GM12878 (cell line): ENCODE results near the gene UTP11. TPM values are rescaled to one million over a fixed set of nuclear protein-coding genes. Genes with fewer than 3 reads are reported as not detected.

Source experiments
- ATAC-seq: fragments of 200-7000 bp; cut with Tn5 transposase; 3 replicates; pipeline ENCODE4 v1.9.1; 2020; ENCODE audit warnings: mild to moderate bottlenecking, moderate library complexity
- BruUV-seq: library from RNA; stranded (reverse); fragments of 400-500 nt; replicated peaks from 2 replicates; lab custom pipeline; 2021; lab: Mats Ljungman, UMichigan
- CTCF ChIA-PET: fragments of 300-600 bp; sonication (Branson Sonifier 250); formaldehyde crosslinking; extraction: SDS; loops from one replicate; lab custom pipeline; 2021; ENCODE audit warnings: inconsistent platforms; lab: Yijun Ruan, JAX
- POLR2A ChIA-PET: fragments of 350-600 bp; formaldehyde crosslinking; extraction: SDS; loops from one replicate; lab custom pipeline; 2021; ENCODE audit warnings: inconsistent platforms; lab: Charles Lee
- RAD21 ChIA-PET: fragments of 300-600 bp; sonication (Branson Sonifier 250); formaldehyde crosslinking; loops from one replicate; lab custom pipeline; 2023; ENCODE audit warnings: antibody characterized with exemption; ENCODE audit not compliant: unreplicated experiment; lab: Charles Lee
- SMC1A ChIA-PET: fragments of 300-600 bp; sonication (Branson Sonifier 250); formaldehyde crosslinking; loops from one replicate; lab custom pipeline; 2023; ENCODE audit not compliant: unreplicated experiment, uncharacterized antibody; lab: Charles Lee
- DNase-seq: peaks from one replicate; pipeline ENCODE4 v3.0.0-alpha.2; 2011; ENCODE audit warnings: low read depth, low spot score
- FAIRE-seq: peaks from 3 replicates; lab custom pipeline; 2011; peaks lifted over from hg19 to GRCh38; lab: Jason Lieb, UNC
- H2AFZ ChIP-seq: 2 replicates; pipeline ENCODE4 v1.6.0; 2011; ENCODE audit warnings: low read depth, low read length, control low read depth; ENCODE audit not compliant: control insufficient read depth
- H3K27ac ChIP-seq: 2 replicates; pipeline ENCODE4 v1.5.1; 2011; ENCODE audit warnings: control low read depth; ENCODE audit not compliant: control insufficient read depth, insufficient read depth
- H3K27me3 ChIP-seq, 2 experiments: replicated peaks in 1 of 2; 2 replicates each; pipeline versions ENCODE4 v1.6.0 to v1.6.1; 2011; ENCODE audit warnings: low read length in 1 of 2; ENCODE audit not compliant: control insufficient read depth in 2 of 2, insufficient read depth in 2 of 2
- H3K36me3 ChIP-seq, 2 experiments: 2 replicates each; pipeline ENCODE4 v1.5.1; 2011; ENCODE audit warnings: low read length in 1 of 2; ENCODE audit not compliant: control insufficient read depth in 2 of 2, insufficient read depth in 2 of 2
- H3K4me1 ChIP-seq: 2 replicates; pipeline ENCODE4 v1.6.1; 2011; ENCODE audit warnings: mild to moderate bottlenecking, low read length, moderate library complexity, mixed read lengths; ENCODE audit not compliant: control insufficient read depth, insufficient read depth
- H3K4me2 ChIP-seq: 2 replicates; pipeline ENCODE4 v1.6.0; 2011; ENCODE audit warnings: control low read depth; ENCODE audit not compliant: control insufficient read depth, insufficient read depth
- H3K4me3 ChIP-seq: fragments of 200-600 bp; sonication (generic); 2 replicates; pipeline ENCODE4 v1.5.1; 2016
- H3K79me2 ChIP-seq: 2 replicates; pipeline ENCODE4 v1.6.0; 2011; ENCODE audit warnings: low read length; ENCODE audit not compliant: control insufficient read depth, insufficient read depth
- H3K9ac ChIP-seq: 2 replicates; pipeline ENCODE4 v1.8.0; 2011; ENCODE audit warnings: low read length, control low read depth, mixed read lengths; ENCODE audit not compliant: control insufficient read depth, insufficient read depth
- H3K9me3 ChIP-seq: replicated peaks from 3 replicates; pipeline ENCODE4 v1.5.1; 2011; ENCODE audit warnings: mild to moderate bottlenecking, low read length; ENCODE audit not compliant: control insufficient read depth, insufficient read depth
- H4K20me1 ChIP-seq: 2 replicates; pipeline ENCODE4 v1.6.0; 2011; ENCODE audit not compliant: control insufficient read depth, insufficient read depth
- BHLHE40 ChIP-seq, 2 experiments: fragments of 450-650 bp in 1 of 2; IDR thresholded peaks; 2 replicates each; pipeline ENCODE4 v1.6.1; 2011 to 2017; ENCODE audit warnings: low read depth in 2 of 2, borderline replicate concordance in 1 of 2, improper control_type of control experiment in 1 of 2, low read length in 1 of 2, mild to moderate bottlenecking in 1 of 2
- FOXK2 ChIP-seq: fragments of 450-650 bp; IDR thresholded peaks from 2 replicates; pipeline ENCODE4 v1.6.1; 2017; ENCODE audit warnings: mild to moderate bottlenecking, moderate library complexity
- GABPA ChIP-seq: IDR thresholded peaks from 2 replicates; pipeline ENCODE4 v1.6.1; 2014; ENCODE audit warnings: antibody characterized with exemption, low read depth, mild to moderate bottlenecking, inconsistent platforms
- HCFC1 ChIP-seq: fragments of 150-350 bp; IDR thresholded peaks from 2 replicates; pipeline ENCODE4 v1.6.1; 2014; ENCODE audit warnings: low read length
- IKZF2 ChIP-seq, 2 experiments: fragments of 450-650 bp; IDR thresholded peaks; 2 replicates each; pipeline ENCODE4 v1.6.1; 2017; ENCODE audit warnings: mild to moderate bottlenecking in 2 of 2, moderate library complexity in 2 of 2
- MEF2A ChIP-seq: IDR thresholded peaks from 2 replicates; pipeline ENCODE4 v1.6.1; 2011; ENCODE audit warnings: low read depth, mild to moderate bottlenecking, low read length, moderate library complexity; ENCODE audit not compliant: insufficient read depth
- MEF2B ChIP-seq: fragments of 450-650 bp; IDR thresholded peaks from 2 replicates; pipeline ENCODE4 v1.6.1; 2018; ENCODE audit warnings: mild to moderate bottlenecking, moderate library complexity; ENCODE audit not compliant: partially characterized antibody, poor library complexity, severe bottlenecking
- MTA3 ChIP-seq: IDR thresholded peaks from 2 replicates; pipeline ENCODE4 v1.6.1; 2012; ENCODE audit warnings: low read length, inconsistent platforms, borderline replicate concordance
- MXI1 ChIP-seq: fragments of 150-350 bp; IDR thresholded peaks from 2 replicates; pipeline ENCODE4 v1.6.1; 2011; ENCODE audit warnings: low read depth, mild to moderate bottlenecking, inconsistent platforms, low read length, improper control_type of control experiment
- POU2F2 ChIP-seq: IDR thresholded peaks from 3 replicates; pipeline ENCODE4 v1.6.1; 2011; ENCODE audit warnings: low read depth, mild to moderate bottlenecking, low read length, borderline replicate concordance
- RBBP5 ChIP-seq: fragments of 200-600 bp; sonication (generic); conservative IDR thresholded peaks from 2 replicates; pipeline ENCODE4 v1.6.1; 2016
- RUNX3 ChIP-seq: IDR thresholded peaks from 2 replicates; pipeline ENCODE4 v1.6.1; 2012; ENCODE audit warnings: low read length, inconsistent platforms
- STAT1 ChIP-seq: fragments of 450-650 bp; conservative IDR thresholded peaks from 2 replicates; pipeline ENCODE4 v1.6.1; 2014; ENCODE audit warnings: antibody characterized with exemption, mild to moderate bottlenecking
- ZBTB4 ChIP-seq: fragments of 450-650 bp; formaldehyde crosslinking; IDR thresholded peaks from 2 replicates; pipeline ENCODE4 v1.4.0; 2022; ENCODE audit warnings: mild to moderate bottlenecking, moderate library complexity
- ZNF24 ChIP-seq: fragments of 450-650 bp; IDR thresholded peaks from 2 replicates; pipeline ENCODE4 v1.6.1; 2017; ENCODE audit warnings: antibody characterized with exemption, mild to moderate bottlenecking
- ZSCAN29 ChIP-seq: fragments of 450-650 bp; IDR thresholded peaks from 2 replicates; pipeline ENCODE4 v1.6.1; 2017; ENCODE audit warnings: mild to moderate bottlenecking, moderate library complexity
- WGBS: methylation state at CpG from one replicate; pipeline ENCODE4 v1.1.6; 2016; ENCODE audit warnings: low lambda C conversion rate; ENCODE audit not compliant: insufficient replicate concordance, insufficient coverage; ENCODE audit errors: missing lambda C conversion rate; 5-methylcytosine and 5-hydroxymethylcytosine counted together
- in situ Hi-C: fragments of 300-500 bp; cut with MboI; formaldehyde crosslinking; loops from 9 replicates; pipeline ENCODE4 v1.14.3; 2018; ENCODE audit warnings: mixed read lengths
- intact Hi-C: fragments of 100-400 bp; cut with micrococcal nuclease; formaldehyde crosslinking; loops from one replicate; pipeline ENCODE4 v1.14.2; 2022; ENCODE audit not compliant: unreplicated experiment
- polyA plus RNA-seq, 11 experiments: library from polyadenylated mRNA; depleted of rRNA in 4 of 11; unstranded in 6 of 11; stranded (reverse) in 5 of 11; fragments of >200 nt; fragmentation: Nextera tagmentation in 4 of 11; fragmentation: Illumina TruSeq in 1 of 11; extraction: Ambion mirVana in 4 of 11; extraction: Trizol in 1 of 11; gene quantifications; 1 replicate in 1 of 11; 2 replicates in 10 of 11; pipeline versions ENCODE4 v1.2.1 to v1.2.3, GENCODE V29; 2011 to 2016; ENCODE audit warnings: inconsistent platforms in 2 of 11, missing spikeins in 2 of 11, low read depth in 1 of 11
- total RNA-seq, 4 experiments: library from RNA; depleted of rRNA in 3 of 4; stranded (reverse); fragments of >200 nt in 3 of 4; fragmentation: Illumina TruSeq in 1 of 4; extraction: Trizol in 1 of 4; gene quantifications; 2 replicates each; pipeline versions ENCODE4 v1.2.1 to v1.2.3, GENCODE V29; 2013 to 2021
- TF ChIP-seq, protein P1 (sequence below): fragments of 450-650 bp; IDR thresholded peaks from 2 replicates; pipeline ENCODE4 v1.6.1; 2017; ENCODE audit warnings: mild to moderate bottlenecking, low read depth, inconsistent platforms; ENCODE audit not compliant: poor library complexity, severe bottlenecking
- TF ChIP-seq, protein P2 (sequence below): IDR thresholded peaks from 2 replicates; pipeline ENCODE4 v1.6.1; 2012; ENCODE audit warnings: low read depth, low read length, improper control_type of control experiment

Gene UTP11
- total and polyA plus RNA-seq, 10 of the 15 experiments (the other 5 are each of a cell fraction or from before 2014, with no cell fraction given): 34.5 to 146 (median 64.2) TPM

DNA sequence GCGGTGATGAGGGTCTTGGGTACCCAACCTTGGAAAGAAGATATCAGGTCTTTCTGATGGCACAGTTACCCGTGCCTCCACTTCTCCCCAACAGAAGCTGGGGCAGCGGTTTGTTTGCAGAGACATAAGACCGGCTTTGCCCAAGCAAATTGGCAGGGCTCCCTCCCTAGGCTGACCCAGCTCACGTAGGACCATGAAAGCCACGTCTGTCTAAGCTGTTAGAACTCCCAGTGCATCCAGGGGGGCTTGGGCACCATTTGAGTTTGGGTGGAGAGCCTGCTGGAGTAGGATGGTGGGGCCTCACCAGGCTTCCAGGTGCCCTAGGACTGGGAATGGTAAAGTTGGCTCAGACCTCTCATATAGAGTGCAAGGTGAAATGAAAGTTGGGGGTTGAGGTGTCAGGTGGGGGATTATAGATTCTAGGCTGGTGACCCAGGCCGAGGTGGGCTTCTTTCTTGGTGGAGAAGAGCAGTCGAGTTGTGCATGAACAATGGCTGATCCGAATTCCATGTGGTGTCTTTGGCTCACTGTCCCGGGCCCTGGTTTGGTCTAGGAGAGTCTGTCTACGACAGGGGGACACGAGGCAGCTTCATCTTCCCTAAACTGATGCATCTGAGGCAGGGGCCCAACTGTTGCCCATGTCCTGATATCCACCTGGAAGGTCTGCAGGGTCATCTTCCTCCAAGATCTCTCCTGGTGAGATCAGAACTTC is 30.7 kb downstream of the UTP11 start:
- no peak overlapping the region for H3K9ac ChIP-seq
- no peak overlapping the region for H3K4me3 ChIP-seq
- H3K9me3 ChIP-seq: no peaks in the 10 kb centered on the region
- FAIRE-seq: no peak
- H3K4me1 ChIP-seq: no peaks in the 10 kb centered on the region; the same call in 1 of the 2 replicates
- no peaks in the 10 kb centered on the region for H3K36me3 ChIP-seq
- no TSS peak for BruUV-seq
- CTCF ChIA-PET: interaction anchor here (0.7 to 11.0 kb wide), 7 partner anchors 13 to 792 kb away, joined by 3 to 179 read pairs (median 4); no protein-coding TSS in a partner anchor
- no peaks in the 10 kb centered on the region for H3K79me2 ChIP-seq
- in situ Hi-C loops: loop anchor here (25.0 kb wide), 1 partner anchor 544 kb away; no protein-coding TSS in a partner anchor
- ATAC-seq: no peak
- intact Hi-C loops: loop anchor here (5.0 kb wide), 1 partner anchor 774 kb away; no protein-coding TSS in a partner anchor
- peaks cover 9 to 13% of the 10 kb centered on the region in 2 experiments for H3K27me3 ChIP-seq
- H3K27ac ChIP-seq: no peak overlapping the region
- no peaks in the 10 kb centered on the region; the same call in 1 of the 2 replicates for H4K20me1 ChIP-seq
- H2AFZ ChIP-seq: no peak overlapping the region
- no peak for DNase-seq
- POLR2A ChIA-PET: interaction anchor here (0.7 to 2.2 kb wide), 4 partner anchors 9 to 15 kb away, joined by 3 to 14 read pairs (median 5); no protein-coding TSS in a partner anchor
- no peak overlapping the region for H3K4me2 ChIP-seq
- SMC1A ChIA-PET: interaction anchor here (0.6 to 23.8 kb wide), 8 partner anchors 9 to 792 kb away, joined by 3 to 316 read pairs (median 4); partner anchors contain the start of gene SF3A3
- 46% methylated on average over 12 of the region's 12 CpGs for WGBS
- RAD21 ChIA-PET: interaction anchor here (0.9 to 8.2 kb wide), 4 partner anchors 13 to 131 kb away, joined by 4 to 123 read pairs (median 6); no protein-coding TSS in a partner anchor
- no peak for TF ChIP-seq POU2F2
- TF ChIP-seq MEF2A: no peak
- TF ChIP-seq FOXK2: no peak
- no peak for TF ChIP-seq ZNF24
- TF ChIP-seq, protein P1, sequence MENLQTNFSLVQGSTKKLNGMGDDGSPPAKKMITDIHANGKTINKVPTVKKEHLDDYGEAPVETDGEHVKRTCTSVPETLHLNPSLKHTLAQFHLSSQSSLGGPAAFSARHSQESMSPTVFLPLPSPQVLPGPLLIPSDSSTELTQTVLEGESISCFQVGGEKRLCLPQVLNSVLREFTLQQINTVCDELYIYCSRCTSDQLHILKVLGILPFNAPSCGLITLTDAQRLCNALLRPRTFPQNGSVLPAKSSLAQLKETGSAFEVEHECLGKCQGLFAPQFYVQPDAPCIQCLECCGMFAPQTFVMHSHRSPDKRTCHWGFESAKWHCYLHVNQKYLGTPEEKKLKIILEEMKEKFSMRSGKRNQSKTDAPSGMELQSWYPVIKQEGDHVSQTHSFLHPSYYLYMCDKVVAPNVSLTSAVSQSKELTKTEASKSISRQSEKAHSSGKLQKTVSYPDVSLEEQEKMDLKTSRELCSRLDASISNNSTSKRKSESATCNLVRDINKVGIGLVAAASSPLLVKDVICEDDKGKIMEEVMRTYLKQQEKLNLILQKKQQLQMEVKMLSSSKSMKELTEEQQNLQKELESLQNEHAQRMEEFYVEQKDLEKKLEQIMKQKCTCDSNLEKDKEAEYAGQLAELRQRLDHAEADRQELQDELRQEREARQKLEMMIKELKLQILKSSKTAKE: no peak
- no peak for TF ChIP-seq BHLHE40 (IDR thresholded peaks at IDR 0.05; ENCODE audit: borderline replicate concordance in 1 of 2, low read depth in 2 of 2, low read length in 1 of 2)
- TF ChIP-seq MEF2B: no peak
- no peak for TF ChIP-seq IKZF2 (IDR thresholded peaks at IDR 0.05)
- no peak for TF ChIP-seq RUNX3
- TF ChIP-seq STAT1: no peak
- TF ChIP-seq GABPA: no peak
- no peak for TF ChIP-seq ZSCAN29
- TF ChIP-seq HCFC1: no peak
- no peak for TF ChIP-seq ZBTB4 (CRISPR knock-in tag)
- no peak for TF ChIP-seq RBBP5
- TF ChIP-seq, protein P2, sequence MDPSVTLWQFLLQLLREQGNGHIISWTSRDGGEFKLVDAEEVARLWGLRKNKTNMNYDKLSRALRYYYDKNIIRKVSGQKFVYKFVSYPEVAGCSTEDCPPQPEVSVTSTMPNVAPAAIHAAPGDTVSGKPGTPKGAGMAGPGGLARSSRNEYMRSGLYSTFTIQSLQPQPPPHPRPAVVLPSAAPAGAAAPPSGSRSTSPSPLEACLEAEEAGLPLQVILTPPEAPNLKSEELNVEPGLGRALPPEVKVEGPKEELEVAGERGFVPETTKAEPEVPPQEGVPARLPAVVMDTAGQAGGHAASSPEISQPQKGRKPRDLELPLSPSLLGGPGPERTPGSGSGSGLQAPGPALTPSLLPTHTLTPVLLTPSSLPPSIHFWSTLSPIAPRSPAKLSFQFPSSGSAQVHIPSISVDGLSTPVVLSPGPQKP: no peak
- no peak for TF ChIP-seq MTA3
- TF ChIP-seq MXI1: no peak
